Measurements from ENCODE around the gene CCZ1. TPM values are rescaled to one million over a fixed set of nuclear protein-coding genes. Genes with fewer than 3 reads are reported as not detected.
"Not testable (repeated sequence)": the region's sequence is repeated elsewhere in the genome, so short reads cannot be mapped to it uniquely, and the experiment has no call there.

Gene CCZ1
- total and polyA plus RNA-seq, 11 donors = 24.0 to 64.4 (median 52.1) TPM

GRCh38 chr7:5904726-5905125, 6.2 kb downstream of the CCZ1 start:
- intact Hi-C loops (cut with DNase I); H3K27me3 ChIP-seq; H3K4me3 ChIP-seq; DNase-seq; H3K4me1 ChIP-seq; ATAC-seq; H3K9me3 ChIP-seq; H3K27ac ChIP-seq: not testable (repeated sequence)
- H3K36me3 ChIP-seq = peaks cover 0 to 56% (median 30%) of the 10 kb centered on the region in 9 donors
- 90 to 99% (median 96%) methylated on average over 5 of the region's 5 CpGs for WGBS, 4 donors

DNA sequence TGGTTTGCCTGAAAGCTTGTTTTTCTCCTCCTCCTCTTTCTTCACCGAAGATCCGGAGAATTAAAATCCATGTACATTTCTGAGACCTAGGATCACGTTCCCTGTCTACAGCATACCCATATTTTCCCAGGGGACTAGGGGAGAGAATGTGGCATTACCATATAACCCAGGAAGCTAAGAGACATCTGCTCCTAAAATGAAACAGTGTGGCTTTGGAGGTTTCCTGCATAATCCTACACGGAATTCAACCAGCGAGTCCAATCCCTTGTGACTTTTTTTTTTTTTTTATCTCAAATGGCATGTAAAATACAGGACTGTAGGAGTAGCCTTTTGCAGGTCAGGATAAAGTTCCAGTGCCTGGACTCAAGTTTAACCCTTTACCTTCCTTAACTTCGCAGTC, 10.3 kb downstream of the CCZ1 start:
- intact Hi-C loops (cut with DNase I); H3K4me3 ChIP-seq; ATAC-seq; DNase-seq; H3K9me3 ChIP-seq; H3K27ac ChIP-seq; H3K27me3 ChIP-seq; H3K4me1 ChIP-seq: not testable (repeated sequence)
- H3K36me3 ChIP-seq = peaks cover 0 to 51% (median 33%) of the 10 kb centered on the region in 9 donors
- WGBS, 4 donors = 78 to 89% (median 82%) methylated on average over 6 of the region's 6 CpGs

- ATAC-seq; H3K4me3 ChIP-seq; H3K4me1 ChIP-seq; H3K27ac ChIP-seq; H3K27me3 ChIP-seq; intact Hi-C loops (cut with DNase I); DNase-seq; H3K9me3 ChIP-seq: not testable (repeated sequence)
- 78 to 92% (median 86%) methylated on average over 2 to 5 of the region's 6 CpGs for WGBS, 4 donors
- H3K36me3 ChIP-seq = peaks cover 0 to 18% (median 4%) of the 10 kb centered on the region in 9 donors
Measured at GRCh38 chr7:5916529-5916928, 18.0 kb downstream of the CCZ1 start.

DNA sequence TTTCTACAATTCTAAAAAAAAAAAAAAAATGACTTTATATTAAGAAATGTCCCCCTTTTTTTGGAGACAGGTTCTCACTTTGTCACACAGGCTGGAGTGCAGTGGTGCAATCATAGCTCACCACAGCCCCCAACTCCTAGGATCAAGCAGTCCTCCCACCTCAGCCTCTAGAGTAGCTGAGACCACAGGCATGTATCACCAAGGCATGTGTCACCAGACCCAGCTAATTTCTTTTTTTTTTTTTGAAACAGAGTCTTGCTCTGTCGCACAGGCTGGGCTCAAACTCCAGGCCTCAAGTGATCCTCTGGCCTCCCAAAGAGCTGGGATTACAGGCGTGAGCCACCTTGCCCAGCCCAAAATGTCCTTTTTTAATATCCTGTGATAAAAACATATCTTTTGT, 25.6 kb downstream of the CCZ1 start:
- peaks cover 0 to 13% (median 0%) of the 10 kb centered on the region in 9 donors for H3K36me3 ChIP-seq
- H3K27ac ChIP-seq; H3K9me3 ChIP-seq; DNase-seq; H3K4me1 ChIP-seq; H3K4me3 ChIP-seq; H3K27me3 ChIP-seq; intact Hi-C loops (cut with DNase I); ATAC-seq: not testable (repeated sequence)
- WGBS, 4 donors = 92 to 100% (median 100%) methylated on average over 1 to 2 of the region's 2 CpGs; no CpG with 5 or more reads in 1 of the 4 donors

DNA sequence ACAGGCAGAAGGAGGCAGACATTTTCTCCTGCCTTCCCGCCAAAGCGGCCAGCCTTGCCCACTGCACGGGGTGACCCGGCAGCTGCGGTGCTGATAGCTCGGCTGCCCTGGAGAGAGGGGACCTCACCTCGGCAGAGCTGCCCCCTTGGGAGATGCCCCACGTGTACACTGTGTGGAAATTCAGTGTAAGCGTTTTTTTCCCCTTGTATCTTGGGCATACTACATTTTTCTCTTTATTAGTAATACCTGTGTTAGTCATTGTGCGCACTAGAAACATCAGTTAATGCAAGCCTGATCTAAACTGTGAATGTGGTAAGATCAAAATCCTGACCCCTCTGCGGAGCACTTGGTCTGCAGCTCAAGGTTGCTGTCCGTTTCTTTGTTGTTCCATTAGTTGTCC, 26.1 kb downstream of the CCZ1 start:
- H3K27me3 ChIP-seq; H3K4me1 ChIP-seq; H3K9me3 ChIP-seq; H3K27ac ChIP-seq; H3K4me3 ChIP-seq; DNase-seq; ATAC-seq; intact Hi-C loops (cut with DNase I): not testable (repeated sequence)
- WGBS, 4 donors = no CpG with 5 or more reads among the region's 12 CpGs
- H3K36me3 ChIP-seq = peaks cover 0 to 12% (median 0%) of the 10 kb centered on the region in 9 donors

DNA sequence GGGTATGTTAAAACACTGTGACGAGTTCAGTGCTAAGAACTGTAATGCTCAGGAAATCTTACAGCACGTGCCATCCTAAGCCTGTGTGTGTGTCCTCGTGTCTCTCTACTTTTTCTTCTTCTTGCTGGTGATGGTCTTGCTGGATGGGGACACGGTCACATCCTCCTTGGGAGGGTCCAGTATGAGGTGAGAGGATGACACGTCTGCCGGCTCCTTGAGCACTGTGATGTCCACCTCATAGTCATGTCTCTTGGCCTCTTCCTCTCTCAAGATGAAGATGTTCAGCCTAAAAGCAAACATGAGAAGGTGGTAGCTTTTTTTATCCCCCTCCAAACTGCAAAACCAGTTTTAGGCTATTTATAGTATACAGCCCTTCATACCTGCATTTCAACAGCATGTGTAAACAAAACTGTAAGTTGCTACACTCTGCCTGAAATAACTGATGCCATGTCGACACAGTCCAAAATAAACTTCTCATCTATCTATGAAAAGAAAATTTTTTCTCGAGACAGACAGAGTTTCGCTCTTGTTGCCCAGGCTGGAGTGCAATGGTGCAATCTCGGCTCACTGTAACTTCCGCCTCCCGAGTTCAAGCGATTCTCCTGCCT, 27.8 kb downstream of the CCZ1 start:
- DNase-seq; H3K4me3 ChIP-seq; intact Hi-C loops (cut with DNase I): not testable (repeated sequence)

GRCh38 chr7:5930290-5930689, 31.8 kb downstream of the CCZ1 start:
- peak in 2 of 4 donors; percentile 24 to 38 for ATAC-seq

More for the DNA sequence above, 27.8 kb downstream of the CCZ1 start:
- H3K27ac ChIP-seq, H3K4me1 ChIP-seq, H3K36me3 ChIP-seq, H3K27me3 ChIP-seq, H3K9me3 ChIP-seq: not testable (repeated sequence)
- ATAC-seq = peak in 1 of 4 donors; percentile 12
- WGBS, 4 donors = 90 to 100% methylated on average over 1 to 2 of the region's 13 CpGs; no CpG with 5 or more reads in 2 of the 4 donors

DNA sequence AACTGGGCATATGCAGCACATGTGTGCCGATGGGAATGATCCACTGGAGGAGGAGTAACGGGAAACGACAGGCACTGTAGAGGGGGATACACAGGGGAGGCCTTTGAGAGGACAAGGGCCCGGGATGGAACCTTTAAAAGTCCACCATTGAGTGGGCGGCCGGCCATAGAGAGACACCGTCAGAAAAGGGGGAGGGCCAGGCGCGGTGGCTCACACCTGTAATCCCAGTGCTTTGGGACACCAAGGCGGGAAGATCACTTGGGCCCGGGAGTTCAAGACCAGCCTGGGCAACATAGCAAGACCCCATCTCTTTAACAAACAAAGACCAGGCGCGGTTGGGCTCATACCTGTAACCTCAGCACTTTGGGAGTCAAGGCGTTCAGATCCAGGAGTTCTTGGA, 32.7 kb downstream of the CCZ1 start:
- H3K36me3 ChIP-seq; H3K27ac ChIP-seq; H3K9me3 ChIP-seq; H3K4me3 ChIP-seq; H3K27me3 ChIP-seq; H3K4me1 ChIP-seq; intact Hi-C loops (cut with DNase I): not testable (repeated sequence)
- 96 to 98% (median 98%) methylated on average over 13 to 14 of the region's 14 CpGs for WGBS, 4 donors
- DNase-seq = peak in 2 of 5 donors; percentile 31 to 60
- peak in 1 of 4 donors; percentile 13 for ATAC-seq

More at GRCh38 chr7:5930290-5930689, 31.8 kb downstream of the CCZ1 start:
- H3K4me1 ChIP-seq; intact Hi-C loops (cut with DNase I); H3K27me3 ChIP-seq; DNase-seq; H3K36me3 ChIP-seq; H3K4me3 ChIP-seq; H3K27ac ChIP-seq; H3K9me3 ChIP-seq: not testable (repeated sequence)
- 60% methylated on average over 2 of the region's 10 CpGs; no CpG with 5 or more reads in 3 of the 4 donors for WGBS, 4 donors

DNA sequence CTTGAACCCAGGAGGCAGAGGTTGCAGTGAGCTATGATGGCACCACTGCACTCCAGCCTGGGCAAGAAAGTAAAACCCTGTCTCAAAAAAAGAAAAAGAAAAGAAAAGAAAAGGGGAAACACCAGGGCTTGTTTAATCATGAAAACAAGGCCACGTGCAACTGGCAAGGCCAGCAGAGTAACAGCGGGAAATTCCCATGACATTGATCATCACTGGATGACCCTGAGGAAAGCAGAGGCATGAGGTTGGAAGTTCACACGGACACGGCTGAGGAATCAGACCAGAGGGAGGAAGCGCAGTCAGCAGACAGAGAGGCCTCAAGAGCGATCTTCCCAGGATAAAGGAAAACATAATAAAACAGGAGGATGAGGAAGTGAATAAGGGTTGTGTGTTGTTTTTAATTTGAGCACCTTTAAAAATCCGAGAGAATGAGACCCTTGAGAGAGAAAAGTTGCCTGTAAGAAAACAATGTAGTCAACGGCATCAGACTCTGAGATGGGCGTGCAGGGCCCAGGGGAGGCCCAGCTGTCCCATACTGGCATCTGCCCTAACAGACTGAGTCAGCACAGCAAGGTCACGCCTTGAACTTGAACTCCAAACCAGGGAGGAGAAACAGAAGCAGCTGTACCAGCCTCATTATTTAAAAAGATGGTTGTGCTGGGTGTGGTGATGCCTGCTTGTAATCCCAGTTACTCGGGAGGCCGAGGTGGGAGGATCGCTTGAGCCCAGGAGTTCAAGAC, 33.5 kb downstream of the CCZ1 start:
- H3K27ac ChIP-seq, DNase-seq: not testable (repeated sequence)

GRCh38 chr7:5934945-5935450, 36.5 kb downstream of the CCZ1 start:
- H3K4me1 ChIP-seq; H3K9me3 ChIP-seq; H3K4me3 ChIP-seq; H3K27ac ChIP-seq; DNase-seq; H3K36me3 ChIP-seq; H3K27me3 ChIP-seq; ATAC-seq; intact Hi-C loops (cut with DNase I): not testable (repeated sequence)
- WGBS, 4 donors = no CpG with 5 or more reads among the region's 17 CpGs

More for the DNA sequence above, 33.5 kb downstream of the CCZ1 start:
- H3K27me3 ChIP-seq; H3K4me1 ChIP-seq; H3K9me3 ChIP-seq; H3K36me3 ChIP-seq; intact Hi-C loops (cut with DNase I); H3K4me3 ChIP-seq: not testable (repeated sequence)
- 54 to 86% (median 67%) methylated on average over 2 to 7 of the region's 13 CpGs for WGBS, 4 donors
- ATAC-seq = peak in 3 of 4 donors; percentile 50 to 71 (median 61)

GRCh38 chr7:5963205-5963604, 64.7 kb downstream of the CCZ1 start:
- ATAC-seq; intact Hi-C loops (cut with DNase I); H3K36me3 ChIP-seq; H3K9me3 ChIP-seq; H3K27ac ChIP-seq; H3K4me1 ChIP-seq; DNase-seq; H3K27me3 ChIP-seq; H3K4me3 ChIP-seq: not testable (repeated sequence)
- WGBS, 4 donors = 36 to 71% (median 60%) methylated on average over 5 to 8 of the region's 13 CpGs

Data from heart left ventricle (tissue), 16 donors.